ENCODE data around the gene TNS3.

TNS3 gene

DNA sequence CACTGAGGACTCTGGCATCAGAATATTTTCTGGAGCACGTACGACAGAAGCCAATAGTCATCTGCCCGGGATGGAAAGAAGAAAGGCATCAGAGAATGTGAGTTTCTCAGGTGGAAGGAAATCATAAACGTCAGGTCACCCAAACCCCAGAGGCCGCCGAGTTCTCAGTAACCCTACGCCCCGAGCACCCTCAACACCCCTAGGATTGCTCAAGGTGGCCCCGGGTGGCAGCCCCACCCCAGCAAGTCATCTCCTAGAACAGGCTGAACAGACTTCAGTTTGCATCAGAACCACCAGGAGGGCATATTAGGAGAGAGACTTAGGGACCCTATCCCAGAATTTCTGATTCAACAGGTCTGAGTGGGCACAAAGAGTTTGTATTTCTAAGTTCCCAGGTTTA is 117.6 kb downstream of the TNS3 start:
- DNase-seq: no peak

DNA sequence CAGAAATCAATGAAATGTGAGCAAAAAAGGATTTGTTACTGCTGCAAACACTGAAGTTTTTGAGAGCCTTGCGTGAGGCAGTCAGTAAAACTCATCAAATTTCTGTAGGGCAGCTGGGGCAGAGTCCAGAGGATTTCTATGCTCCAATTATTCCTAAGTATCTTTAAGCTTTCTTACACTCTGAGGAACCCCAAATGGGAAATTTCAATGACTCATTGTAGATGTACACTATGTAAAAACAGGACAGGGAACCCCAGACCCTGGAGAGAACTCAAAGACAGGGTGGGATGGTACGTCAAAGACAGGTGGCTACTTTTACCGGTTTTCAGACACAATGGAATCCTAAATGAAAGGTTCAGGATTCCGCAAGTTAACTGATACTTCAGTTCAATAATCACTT is 120.2 kb downstream of the TNS3 start:
- no peak for DNase-seq

DNA sequence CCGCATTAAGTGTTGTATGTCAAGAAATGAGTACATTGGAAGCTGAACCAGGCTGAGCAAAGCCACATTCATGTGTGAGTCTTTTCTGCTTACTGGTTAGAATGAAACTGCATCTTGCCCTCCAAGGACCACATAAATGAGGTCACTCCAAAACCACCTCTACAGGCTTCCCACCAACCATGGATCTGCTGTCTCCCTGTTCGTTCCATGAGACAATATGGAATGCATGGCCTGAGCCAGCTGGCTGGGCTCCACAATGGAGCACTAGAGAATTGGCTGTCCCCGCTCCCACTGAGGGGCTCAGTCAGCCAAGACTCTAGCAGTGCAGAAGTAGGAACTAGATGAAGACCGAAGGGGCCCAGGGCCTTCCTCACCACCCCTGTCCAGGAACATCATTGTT is 120.8 kb downstream of the TNS3 start:
- no peak for DNase-seq

GRCh38 chr7:47460251-47460989 is 121.5 kb downstream of the TNS3 start:
- DNase-seq: no peak

DNA sequence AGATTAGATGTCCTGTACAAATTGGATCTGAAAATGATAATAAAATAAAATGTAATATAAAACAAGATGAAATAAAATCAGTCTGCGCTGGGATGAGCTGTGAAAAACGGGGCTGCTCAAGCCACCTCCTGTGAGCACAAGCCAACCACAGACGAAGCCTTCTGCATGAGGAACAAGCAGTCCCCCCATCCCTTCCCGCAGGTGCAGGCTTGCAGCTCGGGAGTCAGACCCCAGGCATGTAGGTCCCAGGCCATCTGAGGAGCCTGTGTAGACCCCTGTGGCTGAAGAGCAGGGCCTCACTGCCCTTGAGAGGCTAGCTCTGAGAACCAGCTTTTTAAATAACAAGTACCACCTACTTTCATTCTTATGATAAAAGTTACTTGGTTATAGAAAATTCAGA is 123.4 kb downstream of the TNS3 start:
- DNase-seq: no peak

- no peak for DNase-seq
Observed at GRCh38 chr7:47458057-47458456, 123.9 kb downstream of the TNS3 start.

GRCh38 chr7:47456210-47456955 is 125.5 kb downstream of the TNS3 start:
- DNase-seq: no peak

DNA sequence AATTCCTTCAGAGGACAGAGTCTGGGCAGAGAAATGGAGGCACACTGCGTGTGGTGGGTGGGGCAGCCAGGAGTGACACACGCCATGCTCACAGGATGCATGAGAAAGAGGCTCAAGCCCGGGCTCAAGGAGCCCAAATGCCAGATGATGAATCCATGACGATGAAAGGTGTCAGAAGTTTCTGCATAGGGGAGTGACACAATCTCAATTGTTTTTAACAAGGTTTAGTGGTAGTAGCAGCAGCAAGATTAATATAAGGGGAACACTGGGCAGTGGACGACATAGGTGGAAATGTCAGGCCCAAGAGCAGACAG is 126.1 kb downstream of the TNS3 start:
- DNase-seq: no peak

DNA sequence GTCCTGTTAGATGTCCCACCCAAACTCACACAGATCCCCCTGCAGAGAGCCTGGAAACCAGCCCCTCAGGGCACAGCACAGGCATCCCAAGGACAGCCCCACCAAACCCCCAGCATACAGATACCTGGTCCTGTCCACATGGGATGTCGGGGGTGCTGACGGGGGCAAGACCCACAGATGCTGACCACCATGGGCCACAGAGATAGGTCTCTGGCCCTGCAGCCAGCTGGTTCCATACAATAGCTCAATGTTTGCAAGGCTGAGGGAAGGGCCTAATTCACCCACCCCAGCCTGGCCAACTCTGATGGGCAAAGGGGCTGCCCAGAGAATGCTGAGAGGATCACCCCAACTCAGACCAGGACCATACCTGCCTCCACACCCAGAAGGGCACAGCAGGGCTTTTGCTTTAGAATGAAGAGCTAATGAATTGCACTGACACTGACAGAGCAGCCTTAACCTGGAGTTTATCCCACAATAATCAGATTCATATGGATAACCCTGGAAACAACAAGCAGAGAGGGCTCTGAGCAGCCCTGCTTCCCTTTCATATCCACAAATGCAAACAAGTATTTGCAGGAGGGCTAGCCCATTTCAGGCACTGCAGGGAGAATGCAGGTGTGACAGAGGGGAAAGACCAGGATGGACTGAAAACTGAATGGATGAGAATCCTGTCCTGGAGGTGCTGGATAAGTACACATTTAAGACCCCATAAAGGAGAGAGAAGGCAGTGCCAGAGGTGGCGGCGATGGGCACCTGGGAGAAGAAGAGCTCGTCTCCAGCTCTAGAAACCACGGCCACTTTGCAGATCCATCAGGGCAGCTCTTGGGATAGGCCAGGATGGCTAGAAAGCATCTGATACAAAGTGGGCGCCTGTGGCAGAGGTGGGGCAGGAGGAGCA is 126.7 kb downstream of the TNS3 start:
- DNase-seq: no peak

DNA sequence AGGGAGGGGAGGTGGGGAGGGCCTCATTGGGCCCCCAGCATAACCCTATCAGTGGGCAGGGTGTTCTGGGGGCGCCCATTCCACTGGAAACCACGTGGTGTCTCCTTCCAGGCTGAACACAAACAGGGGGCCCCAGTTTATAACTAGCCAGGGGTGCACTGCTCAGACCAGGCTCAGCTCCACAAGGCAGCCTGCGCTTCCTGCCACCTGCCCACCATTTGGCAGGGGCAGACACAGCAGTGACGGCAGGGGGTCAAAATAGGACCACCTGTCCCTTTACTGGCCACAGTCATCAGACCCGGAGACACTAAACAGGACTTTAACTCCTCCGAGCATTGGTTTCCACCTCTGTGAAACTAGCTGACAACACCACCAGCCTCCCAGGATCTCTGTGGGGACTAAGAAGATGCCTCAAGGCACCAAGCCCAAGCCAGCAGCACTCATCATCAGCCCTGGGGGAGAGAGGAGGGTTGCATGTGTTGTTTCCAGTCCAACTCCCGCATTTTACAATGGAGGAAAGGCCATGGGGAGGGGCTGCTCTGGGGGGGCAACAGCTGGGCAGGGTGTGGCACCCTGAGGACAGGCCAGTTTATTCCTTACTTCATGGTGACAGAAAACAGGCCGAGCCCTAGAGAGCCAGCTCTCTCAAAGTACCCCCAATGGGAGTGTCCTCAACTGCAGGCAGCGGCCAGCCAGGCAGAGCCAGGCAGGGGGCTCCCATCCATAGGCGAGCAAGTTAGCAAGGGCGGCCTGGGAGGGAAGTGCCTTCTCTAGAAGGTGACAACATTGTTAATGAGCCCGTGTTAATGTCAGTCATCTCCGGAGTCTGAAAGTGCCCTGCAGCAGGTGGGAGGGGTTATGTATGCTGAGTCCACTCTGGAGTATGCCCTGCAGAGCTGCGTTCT is 127.6 kb downstream of the TNS3 start:
- no peak for DNase-seq

GRCh38 chr7:47453093-47454061 is 128.5 kb downstream of the TNS3 start:
- DNase-seq: no peak

- DNase-seq: no peak
Observed at GRCh38 chr7:47452715-47453092, 129.2 kb downstream of the TNS3 start.

GRCh38 chr7:47452295-47452694 is 129.6 kb downstream of the TNS3 start:
- DNase-seq: no peak

DNA sequence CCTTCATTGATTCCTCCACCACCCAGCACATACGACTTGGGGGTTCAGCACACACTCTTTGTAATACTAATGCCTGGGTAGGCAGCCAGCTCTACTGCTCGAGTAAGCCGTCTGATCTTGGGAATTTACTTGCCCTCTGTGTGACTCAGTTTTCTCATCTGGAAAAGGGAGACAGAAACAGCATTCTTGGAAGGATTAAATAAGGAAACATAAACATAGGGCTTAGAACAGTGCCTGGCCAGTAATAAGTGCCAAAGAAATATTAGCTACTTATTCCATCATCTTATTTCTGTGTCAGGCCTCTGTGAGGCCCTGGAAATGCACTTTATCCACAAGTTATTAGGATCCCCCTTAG is 130.1 kb downstream of the TNS3 start:
- no peak for DNase-seq

- DNase-seq: no peak
Observed at GRCh38 chr7:47449810-47450590, 131.9 kb downstream of the TNS3 start.

DNA sequence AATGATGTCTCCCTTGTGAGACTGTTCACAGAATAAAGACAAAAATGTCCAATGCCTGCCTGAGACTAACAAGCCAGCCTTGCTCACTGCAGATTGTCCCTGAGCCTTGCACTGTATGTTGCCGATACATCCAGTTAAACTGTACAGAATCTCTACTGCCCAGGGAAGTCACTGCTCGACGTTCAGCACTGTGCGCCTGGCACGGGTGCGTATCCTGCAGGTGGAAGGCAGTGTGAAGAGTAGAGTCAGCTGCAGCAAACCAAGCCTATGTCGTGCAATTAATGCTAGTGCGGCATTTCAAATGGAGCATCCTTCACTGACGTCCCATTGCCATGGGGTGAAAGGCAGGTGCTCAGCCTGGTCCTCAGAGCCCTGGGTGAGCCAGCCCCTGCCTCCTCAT is 132.9 kb downstream of the TNS3 start:
- no peak for DNase-seq

GRCh38 chr7:47447621-47448349 is 134.1 kb downstream of the TNS3 start:
- no peak for DNase-seq

- no peak for DNase-seq
Observed at GRCh38 chr7:47446871-47447466, 134.9 kb downstream of the TNS3 start.

- no peak for DNase-seq
Observed at GRCh38 chr7:47444376-47445098, 137.4 kb downstream of the TNS3 start.

Data from stimulated activated CD4-positive, alpha-beta T cell treated with anti-CD3 and anti-CD28 coated beads, Interleukin-4, amount 100 ng/mL, for 24 hours (primary cell).